Gastrocnemius medialis (tissue), 4 donors: ENCODE results near the gene PROKR2. TPM values are rescaled to one million over a fixed set of nuclear protein-coding genes. Genes with fewer than 3 reads are reported as not detected.

ENCODE experiments used
- ATAC-seq, 2 donors: fragments of 150-250 bp; one replicate each; pipeline ENCODE4 v1.9.1; 2016
- DNase-seq, 2 donors: peaks; one replicate each; pipeline ENCODE4 v3.0.0-alpha.2; 2019
- H3K27ac ChIP-seq, 4 donors: fragments of 200-600 bp; sonication (generic); 1 replicate in 1 of 4; 2 replicates in 3 of 4; pipeline ENCODE4 v1.5.1; 2016 to 2018; ENCODE audit warnings: mild to moderate bottlenecking in 2 of 4, moderate library complexity in 1 of 4
- H3K27me3 ChIP-seq, 3 donors: fragments of 200-600 bp; sonication (generic) in 2 of 3; 1 replicate in 1 of 3; 2 replicates in 2 of 3; pipeline versions ENCODE4 v1.5.1 to v1.6.0; 2016 to 2019; ENCODE audit warnings: mild to moderate bottlenecking in 1 of 3, moderate library complexity in 1 of 3
- H3K36me3 ChIP-seq, 2 donors: fragments of 200-600 bp; sonication (generic) in 1 of 2; one replicate each; pipeline ENCODE4 v1.5.1; 2017 to 2018
- H3K4me1 ChIP-seq, 2 donors: fragments of 200-600 bp; sonication (generic) in 1 of 2; one replicate each; pipeline ENCODE4 v1.5.1; 2016 to 2017; ENCODE audit warnings: mild to moderate bottlenecking in 2 of 2
- H3K4me3 ChIP-seq, 4 donors: fragments of 200-600 bp; sonication (generic) in 3 of 4; 1 replicate in 1 of 4; 2 replicates in 3 of 4; pipeline ENCODE4 v1.5.1; 2016 to 2019; ENCODE audit warnings: mild to moderate bottlenecking in 2 of 4
- H3K9me3 ChIP-seq, 3 donors: fragments of 200-600 bp; sonication (generic) in 2 of 3; 1 replicate in 1 of 3; 2 replicates in 2 of 3; pipeline ENCODE4 v1.5.1; 2016 to 2019
- CTCF ChIP-seq, 5 experiments: fragments of 450-650 bp in 3 of 5; fragments of 200-600 bp in 2 of 5; sonication (generic) in 2 of 5; IDR thresholded peaks in 4 of 5; conservative IDR thresholded peaks in 1 of 5; 1 replicate in 4 of 5; 2 replicates in 1 of 5; pipeline ENCODE4 v1.5.1; 2016 to 2019; ENCODE audit warnings: antibody characterized with exemption in 5 of 5, mild to moderate bottlenecking in 3 of 5, moderate library complexity in 3 of 5
- POLR2A ChIP-seq, 2 donors: fragments of 450-650 bp; IDR thresholded peaks; one replicate each; pipeline ENCODE4 v1.6.1; 2017; ENCODE audit warnings: antibody characterized with exemption in 2 of 2, mild to moderate bottlenecking in 2 of 2, moderate library complexity in 2 of 2
- in situ Hi-C, 4 donors: fragments of 200-750 bp; cut with MboI; loops; one replicate each; pipeline versions ENCODE4 v1.15.0 to v1.8.0; 2017; ENCODE audit warnings: low sequenced_read_pairs in 4 of 4
- intact Hi-C: fragments of 100-400 bp; cut with DNase I; formaldehyde crosslinking; loops from one replicate; pipeline ENCODE4 v1.15.1; 2023; ENCODE audit warnings: low total_unique reads
- total RNA-seq, 4 donors: library from RNA; depleted of rRNA; stranded (reverse); fragments of >200 nt; gene quantifications; one replicate each; pipeline versions ENCODE4 v1.1.0 to v1.2.3, GENCODE V29; 2016

PROKR2 gene
- total RNA-seq, 4 donors from 2014 or later, result not detected

- TF ChIP-seq CTCF (IDR thresholded peaks at IDR 0.05 in 4 of 5, conservative IDR thresholded peaks at IDR 0.05 in 1 of 5) (no peak), POLR2A (IDR thresholded peaks at IDR 0.05) (no peak)
- intact Hi-C loops, result no loop called here
- Histone ChIP-seq H3K27ac (no peak overlapping the region), H3K4me1 (no peaks in the 10 kb centered on the region), H3K4me3 (no peak overlapping the region), H3K9me3 (no peaks in the 10 kb centered on the region), H3K27me3 (no peaks in the 10 kb centered on the region), H3K36me3 (no peaks in the 10 kb centered on the region)
- DNase-seq (no peak), ATAC-seq (no peak)
- in situ Hi-C loops, result no loop called here
Observed at GRCh38 chr20:5267092-5267491, 49.7 kb downstream of the PROKR2 start.

Other genes with a start within 250 kb of the PROKR2 start
- 10 to 100 TPM; 59.6 to 87.5 (median 76.3) TPM for gene TMEM230, start 203.9 kb downstream of the PROKR2 start, total RNA-seq
- gene PCNA, start 197.0 kb downstream of the PROKR2 start, total RNA-seq, result 10 to 100 TPM; 19.1 to 40.0 (median 25.4) TPM
- 10 to 100 TPM in 3 of 4 donors, 1 to 10 TPM in 1; 9.0 to 18.5 (median 14.5) TPM for gene CDS2, start 189.9 kb downstream of the PROKR2 start, total RNA-seq